CD4-positive, alpha-beta T cell treated with Interleukin-4 for 1 hour (primary cell): ENCODE results near the gene DUSP18.
A peak's percentile ranks its signal among the peaks of the same experiment; 100 is the strongest.
"Not testable (repeated sequence)": the region's sequence is repeated elsewhere in the genome, so short reads cannot be mapped to it uniquely, and the experiment has no call there.

ENCODE experiments used
- DNase-seq, 2 donors: peaks; one replicate each; pipeline ENCODE4 v3.0.0-alpha.2; 2020 to 2022

DUSP18 gene

GRCh38 chr22:30667494-30668385 lies at the start of gene DUSP18:
DUSP18 (minus strand) TSS chr22:30667875; CDS start chr22:30664003, 3,872 bp downstream.
- DNase-seq: peak; percentile 93 to 95

DNA sequence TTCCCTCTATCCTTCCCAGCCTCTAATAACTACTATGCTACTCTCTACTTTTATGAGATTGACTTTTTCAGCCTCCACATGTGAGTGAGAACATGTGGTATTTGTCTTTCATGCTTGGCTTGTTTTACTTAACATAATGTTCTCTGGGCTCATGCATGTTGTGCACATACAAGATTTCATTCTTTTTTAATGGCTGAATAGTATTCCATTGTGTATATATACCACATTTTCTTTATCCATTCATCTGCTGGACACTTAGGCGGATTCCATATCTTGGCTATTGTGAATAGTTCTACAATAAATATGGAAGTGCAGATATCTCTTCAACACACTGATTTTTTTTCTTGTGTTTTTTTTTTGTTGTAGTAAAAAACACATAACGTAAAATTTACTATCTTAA lies 46.4 kb upstream of the DUSP18 start:
- no peak for DNase-seq

- DNase-seq: no peak
Observed at GRCh38 chr22:30712094-30712493, 44.4 kb upstream of the DUSP18 start.

- DNase-seq: peak; percentile 22 to 51
Observed at GRCh38 chr22:30709980-30710379, 42.3 kb upstream of the DUSP18 start.

DNA sequence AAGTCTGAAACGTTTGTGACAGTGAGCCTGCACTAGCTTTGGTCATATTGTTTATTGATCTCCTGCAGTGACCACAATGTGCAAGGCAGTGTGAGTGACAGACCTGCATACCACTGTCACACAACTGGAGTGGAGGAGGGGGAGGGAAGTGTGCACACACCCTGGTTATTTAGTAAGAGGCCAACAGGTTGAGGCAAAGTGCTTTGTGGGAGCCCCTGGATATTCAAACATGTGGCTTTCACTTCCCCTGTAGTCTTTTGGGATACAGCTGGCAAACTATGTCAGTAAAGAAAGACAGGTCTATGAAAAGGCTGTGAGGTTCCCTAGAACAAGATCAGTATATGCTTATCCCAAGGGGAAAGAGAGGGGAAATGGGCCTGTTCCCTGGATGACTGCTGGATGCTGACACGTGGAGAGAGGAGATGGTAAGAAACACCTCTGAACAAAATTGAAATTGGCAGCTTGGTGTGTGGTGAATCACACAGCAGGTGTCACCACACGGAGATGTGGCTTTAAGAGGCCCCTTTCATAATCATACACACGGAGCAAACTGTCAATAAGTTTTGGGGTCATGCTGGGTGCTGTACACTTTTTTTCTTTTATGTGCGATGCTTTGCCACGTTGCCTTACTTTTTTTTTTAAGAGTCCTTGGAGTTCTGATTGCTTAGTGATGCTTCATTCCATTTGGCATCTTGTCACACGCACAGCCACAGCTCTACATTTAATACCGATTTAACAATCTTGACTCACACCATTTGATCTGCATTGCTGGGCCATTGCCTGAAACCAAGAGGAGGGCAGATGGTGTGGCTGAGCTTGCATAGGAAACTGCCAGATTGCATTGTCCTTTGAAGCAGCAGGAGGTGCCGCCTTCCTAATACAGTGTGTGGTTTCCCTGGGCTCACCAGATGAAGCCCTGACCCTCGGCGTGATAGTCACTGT lies 38.3 kb upstream of the DUSP18 start:
- no peak for DNase-seq

DNA sequence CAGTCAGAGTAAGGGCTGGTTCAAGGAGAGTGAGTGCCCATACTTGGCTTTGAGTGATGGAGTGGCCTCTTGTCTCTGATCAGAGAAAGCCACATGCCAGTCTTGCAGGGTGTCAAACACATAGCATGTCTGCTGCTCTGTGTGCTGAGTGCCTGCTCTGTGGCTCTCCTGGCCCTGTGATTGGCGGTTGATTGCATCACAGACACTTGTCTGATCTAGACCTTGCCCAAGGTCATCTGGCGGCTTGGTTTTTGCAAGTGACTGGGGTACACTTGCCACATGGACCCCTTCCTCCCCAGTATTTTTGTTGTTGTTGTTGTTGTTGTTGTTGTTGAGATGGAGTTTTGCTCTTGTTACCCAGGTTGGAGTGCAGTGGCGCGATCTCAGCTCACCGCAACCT lies 37.3 kb upstream of the DUSP18 start:
- DNase-seq: no peak

- DNase-seq: no peak
Observed at GRCh38 chr22:30702856-30703255, 35.2 kb upstream of the DUSP18 start.

GRCh38 chr22:30701872-30702271 lies 34.2 kb upstream of the DUSP18 start:
- no peak for DNase-seq

- no peak for DNase-seq
Observed at GRCh38 chr22:30697975-30698374, 30.3 kb upstream of the DUSP18 start.

- DNase-seq: no peak
Observed at GRCh38 chr22:30695871-30696655, 28.4 kb upstream of the DUSP18 start.

DNA sequence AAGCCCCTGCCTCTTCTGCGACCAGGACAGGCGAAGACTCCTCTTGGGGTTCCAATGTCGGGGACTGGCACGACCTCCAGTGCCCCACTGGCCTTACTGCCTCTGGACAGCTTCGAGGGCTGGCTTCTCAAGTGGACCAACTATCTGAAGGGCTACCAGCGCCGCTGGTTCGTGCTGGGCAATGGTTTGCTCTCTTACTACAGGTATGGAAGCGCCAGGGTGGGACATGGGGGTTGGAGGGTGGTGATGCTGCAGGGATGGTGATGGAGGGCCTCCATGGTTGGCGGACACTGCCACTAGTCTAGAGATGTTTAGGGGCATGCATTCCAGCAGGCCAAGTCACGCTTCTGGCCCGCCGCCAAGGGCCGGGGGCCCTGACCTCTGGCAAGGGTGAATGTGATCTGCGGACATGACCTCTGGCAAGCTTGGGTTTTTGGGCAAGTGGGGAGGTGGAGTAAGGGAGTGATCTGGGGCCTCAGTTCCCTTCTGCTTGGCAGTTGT lies 27.7 kb upstream of the DUSP18 start:
- no peak for DNase-seq

DNA sequence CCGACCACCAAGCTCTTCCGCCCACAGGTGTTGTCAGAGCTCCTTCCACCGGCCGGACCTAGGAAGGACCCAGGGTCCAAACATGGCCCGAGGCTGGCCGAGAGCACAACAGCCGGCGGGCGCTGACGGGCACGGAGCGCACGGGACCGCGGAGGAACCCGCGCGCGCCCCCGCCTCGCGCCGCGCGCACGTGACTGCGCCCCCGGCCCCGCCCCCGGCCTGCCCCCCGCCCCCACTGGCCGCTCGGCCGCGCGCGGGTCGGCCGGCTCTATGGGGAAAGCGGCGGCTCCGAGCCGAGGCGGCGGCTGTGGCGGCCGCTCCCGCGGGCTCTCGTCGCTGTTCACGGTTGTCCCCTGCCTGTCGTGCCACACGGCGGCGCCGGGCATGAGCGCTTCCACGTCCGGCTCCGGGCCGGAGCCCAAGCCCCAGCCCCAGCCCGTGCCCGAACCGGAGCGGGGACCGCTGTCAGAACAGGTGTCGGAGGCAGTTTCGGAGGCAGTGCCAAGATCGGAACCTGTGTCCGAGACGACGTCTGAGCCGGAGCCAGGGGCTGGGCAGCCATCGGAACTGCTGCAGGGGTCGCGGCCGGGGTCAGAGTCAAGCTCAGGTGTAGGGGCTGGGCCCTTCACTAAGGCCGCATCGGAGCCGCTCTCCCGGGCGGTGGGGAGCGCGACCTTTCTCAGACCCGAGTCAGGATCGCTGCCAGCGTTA lies 27.1 kb upstream of the DUSP18 start, which contains the start of gene OSBP2:
Gene OSBP2 (plus strand): TSS at position 235 of the 711 bp plus-strand sequence. CDS start 36 bp downstream, at position 271.
- peak in 1 of 2 donors; percentile 28 for DNase-seq

- DNase-seq: peak; percentile 56
Observed at GRCh38 chr22:30694171-30694639, 26.5 kb upstream of the DUSP18 start.

- DNase-seq: no peak
Observed at GRCh38 chr22:30691204-30691603, 23.5 kb upstream of the DUSP18 start.

GRCh38 chr22:30689622-30690021 lies 21.9 kb upstream of the DUSP18 start:
- no peak for DNase-seq

DNA sequence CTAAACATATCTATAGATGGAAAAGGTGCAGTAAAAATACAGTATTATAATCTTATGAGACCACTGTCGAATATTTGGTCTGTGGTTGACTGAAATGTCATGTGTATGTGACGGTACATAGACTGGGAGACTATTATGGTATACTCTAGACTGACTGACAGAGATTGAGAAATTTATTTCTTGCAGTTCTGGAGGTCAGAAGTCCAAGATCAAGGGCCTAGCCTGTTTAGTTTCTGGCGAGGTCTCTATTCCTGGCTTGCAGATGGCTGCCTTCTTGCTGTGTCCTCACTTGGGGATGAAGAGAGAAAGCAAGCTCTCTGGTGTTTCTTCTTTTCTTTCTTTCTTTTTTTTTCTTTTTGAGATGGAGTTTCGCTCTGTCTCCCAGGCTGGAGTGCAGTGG lies 19.7 kb upstream of the DUSP18 start:
- no peak for DNase-seq

DNA sequence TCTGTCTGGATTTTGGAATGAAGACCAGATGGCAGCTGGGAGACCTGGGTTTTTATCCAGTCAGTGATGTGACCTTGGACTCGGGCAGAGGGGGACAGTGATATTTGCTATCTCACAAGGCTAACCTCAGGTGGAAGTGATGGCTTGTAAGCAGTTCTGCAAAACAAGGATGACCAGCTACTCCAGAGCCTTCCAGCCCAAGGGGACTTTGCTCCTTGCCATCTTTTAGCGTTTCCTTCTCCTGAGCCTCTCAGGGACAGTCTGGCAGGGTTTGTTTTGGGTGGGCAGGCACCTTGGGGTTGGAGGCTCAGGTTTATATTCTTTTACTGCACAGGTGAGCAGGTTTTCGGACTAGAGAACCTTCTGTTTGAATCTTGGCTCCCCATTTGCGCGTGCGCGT lies 17.5 kb upstream of the DUSP18 start:
- DNase-seq: no peak

DNA sequence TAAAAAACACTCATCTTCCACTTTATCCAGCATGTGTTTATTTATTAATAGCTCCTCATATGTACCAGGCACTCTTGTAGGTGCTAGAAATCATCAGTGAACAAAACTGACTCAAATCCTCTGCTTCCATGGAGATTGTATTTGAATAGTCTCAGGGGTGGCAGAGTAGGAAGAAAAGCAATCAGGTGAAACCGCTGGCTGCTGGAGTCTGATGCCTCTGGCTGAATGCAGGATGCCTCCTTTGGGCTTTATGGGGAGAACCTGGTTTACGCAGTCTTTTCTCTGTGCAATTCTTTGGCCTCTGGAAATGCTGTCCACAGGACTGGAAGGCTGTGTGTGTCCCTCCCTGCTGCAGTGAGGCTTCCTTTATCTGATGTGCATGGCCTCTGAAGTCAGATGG lies 14.2 kb upstream of the DUSP18 start:
- no peak for DNase-seq

- no peak for DNase-seq
Observed at GRCh38 chr22:30680991-30681770, 13.5 kb upstream of the DUSP18 start.

DNA sequence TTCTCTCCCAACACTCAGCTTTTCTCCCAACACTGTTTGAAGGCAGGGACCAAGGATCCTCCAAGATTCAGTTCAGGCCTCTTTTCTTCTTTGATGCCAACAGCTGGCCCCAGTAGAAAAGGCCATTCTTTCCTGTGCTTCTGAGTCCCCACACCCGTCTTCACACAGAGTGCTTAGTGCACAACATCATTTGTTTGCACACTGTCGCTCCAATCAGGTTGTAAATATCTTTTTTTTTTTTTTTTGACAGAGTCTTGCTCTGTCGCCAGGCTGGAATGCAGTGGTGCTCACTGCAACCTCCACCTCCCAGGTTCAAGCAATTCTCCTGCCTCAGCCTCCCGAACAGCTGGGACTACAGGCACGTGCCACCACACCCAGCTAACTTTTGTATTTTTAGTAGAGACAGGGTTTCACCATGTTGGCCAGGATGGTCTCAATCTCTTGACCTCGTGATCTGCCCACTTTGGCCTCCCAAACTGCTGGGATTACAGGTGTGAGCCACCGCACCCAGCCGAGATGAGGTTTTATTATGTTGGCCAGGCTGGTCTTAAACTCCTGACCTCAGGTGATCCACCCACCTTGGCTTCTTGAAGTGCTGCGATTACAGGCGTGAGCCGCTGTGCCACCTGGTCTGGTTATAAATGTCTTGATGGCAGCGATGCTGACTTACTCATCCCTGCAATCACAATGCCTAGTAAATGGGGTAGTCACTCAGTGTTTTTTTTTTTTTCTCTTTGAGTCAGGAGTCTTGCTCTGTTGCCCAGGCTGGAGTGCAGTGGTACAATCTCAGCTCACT lies 12.4 kb upstream of the DUSP18 start:
- DNase-seq: not testable (repeated sequence)
